HG03175 (cell line): Measurements from ENCODE around the gene EEF1AKMT4.

ENCODE experiments used
- ATAC-seq: cut with Tn5 transposase; IDR thresholded peaks from one replicate; pipeline ENCODE4 v1.9.1; 2021; ENCODE audit warnings: mild to moderate bottlenecking, moderate library complexity; ENCODE audit not compliant: unreplicated experiment

Gene EEF1AKMT4

GRCh38 chr3:184249412-184250166 lies at the start of gene EEF1AKMT4:
EEF1AKMT4 (plus strand) TSS chr3:184249672; CDS start chr3:184249695, 23 bp downstream.
- peak; percentile 91 for ATAC-seq

GRCh38 chr3:184200825-184201224 lies 48.6 kb upstream of the EEF1AKMT4 start:
- no peak for ATAC-seq

GRCh38 chr3:184203526-184203925 lies 45.9 kb upstream of the EEF1AKMT4 start:
- no peak for ATAC-seq

GRCh38 chr3:184209146-184209923 lies 40.1 kb upstream of the EEF1AKMT4 start:
- ATAC-seq, result no peak

- ATAC-seq, result no peak
These were observed 38.2 kb upstream of the EEF1AKMT4 start for GRCh38 chr3:184211297-184211696.

GRCh38 chr3:184211718-184212117 lies 37.8 kb upstream of the EEF1AKMT4 start:
- no peak for ATAC-seq

- ATAC-seq, result no peak
These were observed 30.7 kb upstream of the EEF1AKMT4 start for GRCh38 chr3:184218814-184219213.

GRCh38 chr3:184222521-184222920 lies 27.0 kb upstream of the EEF1AKMT4 start:
- no peak for ATAC-seq

- no peak for ATAC-seq
These were observed 25.5 kb upstream of the EEF1AKMT4 start for GRCh38 chr3:184223946-184224345.

- ATAC-seq, result no peak
These were observed 22.0 kb upstream of the EEF1AKMT4 start for GRCh38 chr3:184227481-184227935.

GRCh38 chr3:184228376-184229137 lies 20.9 kb upstream of the EEF1AKMT4 start:
- no peak for ATAC-seq

- peak; percentile 87 for ATAC-seq
These were observed 19.9 kb upstream of the EEF1AKMT4 start, which contains the start of gene VWA5B2 for GRCh38 chr3:184229394-184230080. VWA5B2 (plus strand) TSS chr3:184229585; CDS start chr3:184230529, 944 bp downstream.

- no peak for ATAC-seq
These were observed 19.3 kb upstream of the EEF1AKMT4 start for GRCh38 chr3:184230081-184230602.

GRCh38 chr3:184230603-184231528 lies 18.6 kb upstream of the EEF1AKMT4 start:
- no peak for ATAC-seq

GRCh38 chr3:184231671-184232070 lies 17.8 kb upstream of the EEF1AKMT4 start:
- ATAC-seq, result no peak

- no peak for ATAC-seq
These were observed 16.2 kb upstream of the EEF1AKMT4 start for GRCh38 chr3:184233127-184233843.

- no peak for ATAC-seq
These were observed 15.2 kb upstream of the EEF1AKMT4 start for GRCh38 chr3:184234224-184234623.

- ATAC-seq, result no peak
These were observed 14.6 kb upstream of the EEF1AKMT4 start for GRCh38 chr3:184234671-184235380.
